Endothelial cell of umbilical vein (primary cell): ENCODE data around the gene ORC2. TPM values are rescaled to one million over a fixed set of nuclear protein-coding genes. Genes with fewer than 3 reads are reported as not detected.

Experiments used
- BruUV-seq: library from RNA; stranded (reverse); fragments of 400-500 nt; replicated peaks from 2 replicates; lab custom pipeline; 2021; lab: Mats Ljungman, UMichigan
- CTCF ChIA-PET: fragments of 300-600, 350-600 bp; sonication (Branson Sonifier 250); formaldehyde crosslinking; loops from one replicate; lab custom pipeline; 2021; ENCODE audit warnings: antibody characterized with exemption, inconsistent platforms; lab: Charles Lee
- POLR2A ChIA-PET: fragments of 300-600, 350-600 bp; sonication (Branson Sonifier 250); formaldehyde crosslinking; loops from one replicate; lab custom pipeline; 2021; ENCODE audit warnings: antibody characterized with exemption, inconsistent platforms; lab: Charles Lee
- DNase-seq: peaks from one replicate; pipeline ENCODE4 v3.0.0-alpha.2; 2011; ENCODE audit warnings: low read depth, low spot score
- FAIRE-seq: peaks from 2 replicates; lab custom pipeline; 2011; peaks lifted over from hg19 to GRCh38; lab: Jason Lieb, UNC
- H2AFZ ChIP-seq: 2 replicates; pipeline ENCODE4 v1.6.0; 2012; ENCODE audit warnings: low read depth, low read length, control low read depth, inconsistent platforms
- H3K27ac ChIP-seq: 2 replicates; pipeline ENCODE4 v1.5.1; 2011; ENCODE audit warnings: low read depth, mild to moderate bottlenecking, control low read depth, low read length, moderate library complexity; ENCODE audit not compliant: insufficient read depth
- H3K27me3 ChIP-seq, 2 experiments: 2 replicates each; pipeline versions ENCODE4 v1.6.0 to v1.6.1; 2011; ENCODE audit warnings: low read length in 2 of 2, mixed read lengths in 1 of 2; ENCODE audit not compliant: control insufficient read depth in 2 of 2, insufficient read depth in 2 of 2
- H3K36me3 ChIP-seq, 2 experiments: 2 replicates in 1 of 2; 3 replicates in 1 of 2; pipeline ENCODE4 v1.5.1; 2011; ENCODE audit warnings: low read length in 2 of 2, mild to moderate bottlenecking in 1 of 2, moderate library complexity in 1 of 2; ENCODE audit not compliant: control insufficient read depth in 2 of 2, insufficient read depth in 2 of 2; ENCODE audit errors: extremely low read depth in 1 of 2
- H3K4me1 ChIP-seq: 3 replicates; pipeline ENCODE4 v1.5.1; 2011; ENCODE audit warnings: mild to moderate bottlenecking, low read length; ENCODE audit not compliant: control insufficient read depth, insufficient read depth; ENCODE audit errors: extremely low read depth
- H3K4me2 ChIP-seq: 2 replicates; pipeline ENCODE4 v1.6.1; 2011; ENCODE audit warnings: low read length, control low read depth, mixed read lengths; ENCODE audit not compliant: insufficient read depth
- H3K4me3 ChIP-seq, 3 experiments: fragments of 200-600 bp in 1 of 3; sonication (generic), shearing (Covaris generic) in 1 of 3; replicated peaks in 1 of 3; 2 replicates each; pipeline ENCODE4 v1.5.1; 2011 to 2016; ENCODE audit warnings: control low read depth in 3 of 3, low read length in 3 of 3, mild to moderate bottlenecking in 2 of 3, inconsistent platforms in 1 of 3, low read depth in 1 of 3, moderate library complexity in 1 of 3; ENCODE audit not compliant: insufficient read depth in 1 of 3
- H3K79me2 ChIP-seq: 2 replicates; pipeline ENCODE4 v1.6.0; 2012; ENCODE audit warnings: low read length, inconsistent platforms; ENCODE audit not compliant: control insufficient read depth, insufficient read depth
- H3K9ac ChIP-seq: replicated peaks from 2 replicates; pipeline ENCODE3; 2011; ENCODE audit warnings: low read length, control low read depth; ENCODE audit not compliant: insufficient read depth; ENCODE audit errors: extremely low read depth
- H3K9me1 ChIP-seq: replicated peaks from 3 replicates; pipeline ENCODE4 v1.6.0; 2011; ENCODE audit warnings: mild to moderate bottlenecking, low read length; ENCODE audit not compliant: control insufficient read depth, insufficient read depth; ENCODE audit errors: extremely low read depth
- H3K9me3 ChIP-seq: replicated peaks from 2 replicates; pipeline ENCODE4 v1.5.1; 2012; ENCODE audit warnings: low read length, inconsistent platforms; ENCODE audit not compliant: control insufficient read depth, insufficient read depth
- H4K20me1 ChIP-seq: replicated peaks from 2 replicates; pipeline ENCODE3; 2011; ENCODE audit warnings: mild to moderate bottlenecking, low read length; ENCODE audit not compliant: control insufficient read depth, insufficient read depth; ENCODE audit errors: extremely low read depth
- FOS ChIP-seq: IDR thresholded peaks from 2 replicates; pipeline ENCODE4 v1.6.1; 2011; ENCODE audit warnings: mild to moderate bottlenecking, low read length, moderate library complexity, borderline replicate concordance; ENCODE audit not compliant: insufficient read depth
- MAX ChIP-seq: IDR thresholded peaks from 2 replicates; pipeline ENCODE4 v1.6.1; 2011; ENCODE audit not compliant: insufficient read depth, insufficient read length
- MYC ChIP-seq: IDR thresholded peaks from one replicate; pipeline ENCODE4 v1.6.1; 2011; ENCODE audit warnings: mild to moderate bottlenecking, low read depth, low read length
- POLR2A ChIP-seq: IDR thresholded peaks from 2 replicates; pipeline ENCODE4 v1.6.1; 2012; ENCODE audit warnings: low read depth, mild to moderate bottlenecking, control low read depth, low read length
- POLR2AphosphoS5 ChIP-seq: IDR thresholded peaks from 2 replicates; pipeline ENCODE4 v1.6.1; 2012; ENCODE audit warnings: low read depth, mild to moderate bottlenecking, control low read depth, low read length, moderate library complexity; ENCODE audit not compliant: insufficient read depth
- dilution Hi-C: fragments of 300-500 bp; cut with MboI; formaldehyde crosslinking; loops from one replicate; pipeline ENCODE4 v1.15.0; 2019; ENCODE audit warnings: low sequenced_read_pairs; ENCODE audit not compliant: extremely low pct_ligation_motif_present
- intact Hi-C: fragments of 100-400 bp; cut with micrococcal nuclease; formaldehyde crosslinking; loops from one replicate; pipeline ENCODE4 v1.10.0; 2022
- polyA plus RNA-seq, 4 experiments: library from polyadenylated mRNA; depleted of rRNA in 3 of 4; stranded (reverse) in 3 of 4; unstranded in 1 of 4; fragments of >200 nt; gene quantifications; 2 replicates each; pipeline versions ENCODE4 v1.2.1 to v1.2.3, GENCODE V29; 2011 to 2012; ENCODE audit warnings: missing spikeins in 1 of 4
- total RNA-seq: library from RNA; stranded (reverse); gene quantifications from 2 replicates; pipeline ENCODE4 v1.2.3, GENCODE V29; 2021

ORC2 gene
- total and polyA plus RNA-seq, 2 donors (not counting 3 experiments of a cell fraction or from before 2014, with no cell fraction given) = 4.2 to 45.4 TPM

GRCh38 chr2:200864176-200865034 lies 99.1 kb downstream of the ORC2 start, which contains the start of gene CLK1:
Gene CLK1, minus strand, starts transcription at chr2:200864658. Its CDS starts 2,796 bp downstream, at chr2:200861862.
- Histone ChIP-seq H3K4me3 (peak within 1 kb of the TSS; percentile 90 to 99 (median 91)), H3K27me3 (no peaks in the 10 kb centered on the region), H3K4me1 (peaks cover 26% of the 10 kb centered on the region), H4K20me1 (peaks cover 14% of the 10 kb centered on the region), H3K9me1 (no peaks in the 10 kb centered on the region), H3K36me3 (peaks cover 1 to 2% of the 10 kb centered on the region in 2 experiments), H3K9me3 (no peaks in the 10 kb centered on the region), H2AFZ (peak within 1 kb of the TSS; percentile 48), H3K4me2 (peak within 1 kb of the TSS; percentile 99), H3K27ac (peak within 1 kb of the TSS; percentile 88), H3K9ac (peak within 1 kb of the TSS; percentile 100), H3K79me2 (peaks cover 50% of the 10 kb centered on the region)
- TSS peak; percentile 39 for BruUV-seq
- intact Hi-C loops = loop anchor here (1.0 to 5.0 kb wide), 6 partner anchors 25 to 151 kb away; partner anchors contain the start of genes BZW1, NIF3L1 and PPIL3
- TF ChIP-seq MYC = peak; percentile 67
- TF ChIP-seq MAX = no peak
- TF ChIP-seq FOS = peak; percentile 24
- TF ChIP-seq POLR2A = peak; percentile 97
- peak; percentile 97 for TF ChIP-seq POLR2AphosphoS5
- peak; percentile 95 for DNase-seq
- ChIA-PET CTCF (interaction anchor here (1.0 to 1.4 kb wide), 4 partner anchors 12 to 205 kb away, joined by 3 to 6 read pairs (median 4); partner anchors contain the start of genes NIF3L1 and PPIL3), POLR2A (interaction anchor here (1.1 to 2.0 kb wide), 3 partner anchors 25 to 318 kb away, joined by 4 to 11 read pairs (median 6); partner anchors contain the start of genes CASP10, NIF3L1 and PPIL3)
- peak; percentile 89 for FAIRE-seq
- dilution Hi-C loops = no loop called here
